Peyer's patch (tissue), 4 donors: ENCODE measurements around the gene SPEM1.

Experiments used
- POLR2A ChIP-seq, 2 donors: fragments of 450-650 bp; IDR thresholded peaks; one replicate each; pipeline ENCODE4 v1.5.1; 2017; ENCODE audit warnings: antibody characterized with exemption in 2 of 2, mild to moderate bottlenecking in 2 of 2, moderate library complexity in 2 of 2
- TF ChIP-seq, protein P1 (sequence below), 6 experiments: fragments of 450-650 bp in 4 of 6; fragments of 200-600 bp in 2 of 6; sonication (generic) in 1 of 6; IDR thresholded peaks; one replicate each; pipeline ENCODE4 v1.5.1; 2017 to 2019; ENCODE audit warnings: antibody characterized with exemption in 6 of 6, mild to moderate bottlenecking in 3 of 6, moderate library complexity in 1 of 6

DNA sequence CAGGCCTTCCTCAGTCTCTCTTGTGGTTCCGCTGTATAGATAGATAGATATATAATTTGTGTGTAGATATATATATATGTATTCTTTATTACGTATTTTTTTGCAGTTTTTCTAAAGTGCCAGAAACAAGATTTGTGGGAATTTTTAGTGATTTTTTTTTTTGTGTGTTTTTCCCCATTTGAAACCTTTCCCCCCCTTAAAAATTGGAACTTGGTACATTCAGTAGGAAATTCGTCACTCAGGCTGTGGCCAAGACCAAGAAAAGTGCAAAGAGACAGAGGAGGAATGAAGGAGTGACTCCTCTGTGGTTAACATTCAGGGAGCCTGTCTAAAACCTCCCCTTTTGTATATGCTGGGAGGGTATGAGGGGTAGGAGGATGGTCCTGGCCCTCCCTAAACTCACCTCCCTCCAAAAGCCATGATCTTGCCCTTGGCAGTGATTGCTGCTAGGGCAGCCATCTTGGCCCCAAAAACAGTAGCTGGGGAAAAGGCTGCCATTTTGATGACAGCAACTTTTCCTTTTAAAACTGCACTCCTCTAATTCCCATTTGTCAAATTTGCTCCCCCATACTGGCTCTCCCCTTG is 39.9 kb downstream of the SPEM1 start:
- TF ChIP-seq, protein P1, sequence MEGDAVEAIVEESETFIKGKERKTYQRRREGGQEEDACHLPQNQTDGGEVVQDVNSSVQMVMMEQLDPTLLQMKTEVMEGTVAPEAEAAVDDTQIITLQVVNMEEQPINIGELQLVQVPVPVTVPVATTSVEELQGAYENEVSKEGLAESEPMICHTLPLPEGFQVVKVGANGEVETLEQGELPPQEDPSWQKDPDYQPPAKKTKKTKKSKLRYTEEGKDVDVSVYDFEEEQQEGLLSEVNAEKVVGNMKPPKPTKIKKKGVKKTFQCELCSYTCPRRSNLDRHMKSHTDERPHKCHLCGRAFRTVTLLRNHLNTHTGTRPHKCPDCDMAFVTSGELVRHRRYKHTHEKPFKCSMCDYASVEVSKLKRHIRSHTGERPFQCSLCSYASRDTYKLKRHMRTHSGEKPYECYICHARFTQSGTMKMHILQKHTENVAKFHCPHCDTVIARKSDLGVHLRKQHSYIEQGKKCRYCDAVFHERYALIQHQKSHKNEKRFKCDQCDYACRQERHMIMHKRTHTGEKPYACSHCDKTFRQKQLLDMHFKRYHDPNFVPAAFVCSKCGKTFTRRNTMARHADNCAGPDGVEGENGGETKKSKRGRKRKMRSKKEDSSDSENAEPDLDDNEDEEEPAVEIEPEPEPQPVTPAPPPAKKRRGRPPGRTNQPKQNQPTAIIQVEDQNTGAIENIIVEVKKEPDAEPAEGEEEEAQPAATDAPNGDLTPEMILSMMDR (IDR thresholded peaks at IDR 0.05) = no peak
- TF ChIP-seq POLR2A (IDR thresholded peaks at IDR 0.05) = no peak
